OCI-M2 (cell line): ENCODE measurements around the gene FLOT2.
"Not testable (repeated sequence)": the region's sequence is repeated elsewhere in the genome, so short reads cannot be mapped to it uniquely, and the experiment has no call there.

ENCODE experiments used
- DNase-seq: peaks from one replicate; lab custom pipeline; 2025; ENCODE audit not compliant: unreplicated experiment; lab: John Stamatoyannopoulos, UW

The FLOT2 gene, protein sequence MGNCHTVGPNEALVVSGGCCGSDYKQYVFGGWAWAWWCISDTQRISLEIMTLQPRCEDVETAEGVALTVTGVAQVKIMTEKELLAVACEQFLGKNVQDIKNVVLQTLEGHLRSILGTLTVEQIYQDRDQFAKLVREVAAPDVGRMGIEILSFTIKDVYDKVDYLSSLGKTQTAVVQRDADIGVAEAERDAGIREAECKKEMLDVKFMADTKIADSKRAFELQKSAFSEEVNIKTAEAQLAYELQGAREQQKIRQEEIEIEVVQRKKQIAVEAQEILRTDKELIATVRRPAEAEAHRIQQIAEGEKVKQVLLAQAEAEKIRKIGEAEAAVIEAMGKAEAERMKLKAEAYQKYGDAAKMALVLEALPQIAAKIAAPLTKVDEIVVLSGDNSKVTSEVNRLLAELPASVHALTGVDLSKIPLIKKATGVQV

GRCh38 chr17:28896884-28897768 is at the start of gene FLOT2:
Gene FLOT2 (minus strand): TSS chr17:28897733. CDS start chr17:28897574, 159 bp downstream.
- no peak for DNase-seq

DNA sequence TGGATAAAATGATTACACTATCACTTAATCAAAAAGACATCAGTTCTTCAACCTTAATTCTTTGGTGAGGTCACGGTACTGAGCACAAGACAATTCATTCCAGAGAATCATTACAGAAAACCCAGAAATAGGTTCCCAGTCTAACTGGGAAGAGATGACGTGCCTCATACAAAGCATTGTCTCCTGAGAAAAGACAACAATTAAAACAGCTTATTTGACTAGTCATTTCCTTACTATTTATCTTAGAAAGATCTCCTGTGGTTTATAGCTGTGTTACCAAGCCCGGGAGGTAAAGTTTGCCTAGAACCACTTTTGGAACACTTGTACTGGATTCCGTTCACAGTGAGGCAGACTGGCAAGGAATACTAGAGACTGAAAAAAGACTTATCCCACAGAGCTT is 48.7 kb upstream of the FLOT2 start:
- no peak for DNase-seq

DNA sequence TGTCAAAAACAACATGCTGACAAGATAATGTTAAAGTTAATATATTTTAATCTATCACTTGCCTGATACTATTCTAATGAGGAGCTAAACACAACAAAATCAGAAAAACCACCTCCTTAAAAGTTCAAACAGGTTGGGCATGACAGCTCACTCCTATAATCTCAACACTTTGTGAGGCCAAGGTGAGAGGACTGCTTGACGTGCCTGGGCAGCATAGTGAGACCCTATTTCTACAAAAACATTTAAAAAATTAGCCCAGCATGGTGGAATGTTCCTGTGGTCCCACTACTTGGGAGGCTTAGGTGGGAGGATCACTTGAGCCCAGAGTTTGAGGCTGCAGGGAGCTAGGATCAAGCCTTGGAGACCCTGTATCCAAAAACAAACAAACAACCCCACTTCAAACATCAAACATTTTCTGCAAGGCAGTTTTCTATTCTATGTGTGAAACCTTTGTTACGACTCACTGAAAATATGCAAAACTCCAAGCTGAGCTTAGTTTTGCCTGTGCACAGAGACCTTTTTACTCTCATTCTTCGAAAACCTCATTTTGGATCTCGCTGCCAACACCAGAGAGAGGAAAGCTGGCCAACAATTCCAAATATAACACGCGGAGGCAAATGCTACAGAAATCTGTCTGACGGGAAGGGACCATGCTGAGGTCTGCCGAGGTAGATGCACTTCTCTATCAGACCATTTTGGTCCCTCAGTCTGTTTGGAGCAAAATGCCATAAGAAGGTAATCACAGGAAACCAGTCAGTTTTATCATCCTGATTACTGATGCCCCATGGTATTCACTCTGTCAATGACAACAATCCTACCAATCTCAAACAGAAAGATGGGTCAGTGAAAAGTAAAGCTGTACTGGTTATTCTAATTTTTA is 47.6 kb upstream of the FLOT2 start:
- DNase-seq, result no peak

GRCh38 chr17:28944343-28944742 is 46.8 kb upstream of the FLOT2 start:
- DNase-seq, result no peak

- DNase-seq, result no peak
Measured at GRCh38 chr17:28942925-28943324, 45.4 kb upstream of the FLOT2 start.

DNA sequence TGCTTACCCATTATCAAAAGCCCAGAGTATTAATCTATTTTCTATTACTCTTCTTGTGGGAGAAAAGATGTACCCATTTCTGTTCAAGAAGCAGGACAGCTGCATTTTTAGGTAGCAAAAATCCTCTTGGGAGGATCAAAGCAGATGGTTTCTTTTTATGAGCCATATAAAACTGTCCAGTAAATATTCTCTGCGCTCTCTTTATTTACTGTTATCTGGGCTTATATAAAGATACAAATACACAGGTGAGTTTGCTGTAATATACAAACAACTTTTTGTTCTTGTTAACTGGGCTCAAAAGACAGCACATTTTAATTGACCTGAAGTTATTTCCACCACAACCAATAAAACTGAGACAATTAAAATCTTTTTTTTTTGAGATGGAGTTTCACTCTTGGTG is 43.7 kb upstream of the FLOT2 start:
- DNase-seq, result no peak

GRCh38 chr17:28940675-28941074 is 43.1 kb upstream of the FLOT2 start:
- DNase-seq, result no peak

DNA sequence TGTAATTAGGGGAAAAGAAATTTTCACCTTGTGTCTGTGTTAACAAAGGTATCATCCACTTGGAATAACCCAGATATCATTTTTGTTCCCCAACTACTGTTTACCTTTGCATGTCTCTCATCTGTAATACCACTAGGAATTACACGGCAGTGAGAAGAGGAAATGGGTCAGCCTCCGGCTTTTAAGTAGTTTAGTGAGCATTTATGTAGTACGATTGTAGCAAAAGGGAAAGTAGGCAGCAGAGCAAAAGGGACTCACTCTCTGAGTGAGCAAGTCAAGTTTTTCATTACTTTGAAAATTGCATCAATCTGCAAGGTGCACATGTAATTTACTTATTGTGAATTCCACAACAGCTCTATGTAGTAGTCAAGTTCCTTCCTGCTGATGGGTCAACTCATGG is 42.6 kb upstream of the FLOT2 start:
- no peak for DNase-seq

- DNase-seq, result no peak
Measured at GRCh38 chr17:28938552-28938951, 41.0 kb upstream of the FLOT2 start.

GRCh38 chr17:28937044-28937729 is 39.7 kb upstream of the FLOT2 start:
- DNase-seq, result no peak

DNA sequence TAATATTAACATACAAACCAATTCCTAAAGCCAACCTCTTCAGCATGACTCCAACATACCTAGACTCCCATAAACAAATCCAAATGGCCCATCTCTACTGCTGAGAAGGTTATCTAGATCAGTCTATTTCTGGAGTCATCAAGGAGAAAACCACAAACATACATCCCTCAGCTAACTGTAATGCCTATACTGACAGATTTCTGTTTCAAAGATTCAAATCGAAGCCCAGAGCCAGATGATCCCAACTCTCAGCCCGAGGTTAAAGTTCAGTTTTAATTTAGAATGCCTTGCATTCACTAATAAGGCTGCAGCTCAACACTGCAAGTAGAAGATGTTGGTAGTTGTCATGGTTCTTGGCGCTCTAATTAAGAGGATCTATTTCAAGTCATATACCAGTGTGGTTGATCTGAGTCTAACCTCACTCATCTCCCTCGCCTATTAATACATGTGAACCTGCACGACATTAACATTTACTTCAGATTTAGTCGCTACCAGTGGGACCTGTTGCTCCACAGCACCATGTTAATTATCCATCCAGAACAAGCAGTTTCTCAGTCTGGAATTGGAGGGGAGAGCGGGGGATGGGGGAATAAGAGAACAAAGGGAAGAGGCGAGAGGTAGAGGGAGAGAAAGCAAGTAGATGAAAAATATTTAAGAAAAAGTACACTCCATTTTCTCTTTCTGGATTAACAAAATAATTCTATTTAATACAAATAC is 38.4 kb upstream of the FLOT2 start:
- no peak for DNase-seq

DNA sequence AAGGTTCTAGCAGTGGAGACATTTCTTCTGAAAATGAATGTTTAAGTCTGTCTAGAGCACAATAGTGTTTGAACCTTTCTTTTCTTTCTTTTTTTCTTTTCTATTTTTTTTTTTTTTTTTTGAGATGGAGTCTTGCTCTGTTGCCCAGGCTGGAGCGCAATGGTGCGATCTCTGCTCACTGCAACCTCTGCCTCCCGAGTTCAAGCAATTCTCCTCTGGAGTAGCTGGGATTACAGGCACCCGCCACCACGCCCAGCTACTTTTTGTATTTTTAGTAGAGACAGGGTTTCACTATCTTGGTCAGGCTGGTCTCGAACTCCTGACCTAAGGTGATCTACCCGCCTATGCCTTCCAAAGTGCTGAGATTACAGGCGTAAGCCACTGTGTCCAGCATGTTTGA is 37.0 kb upstream of the FLOT2 start:
- DNase-seq, result not testable (repeated sequence)

DNA sequence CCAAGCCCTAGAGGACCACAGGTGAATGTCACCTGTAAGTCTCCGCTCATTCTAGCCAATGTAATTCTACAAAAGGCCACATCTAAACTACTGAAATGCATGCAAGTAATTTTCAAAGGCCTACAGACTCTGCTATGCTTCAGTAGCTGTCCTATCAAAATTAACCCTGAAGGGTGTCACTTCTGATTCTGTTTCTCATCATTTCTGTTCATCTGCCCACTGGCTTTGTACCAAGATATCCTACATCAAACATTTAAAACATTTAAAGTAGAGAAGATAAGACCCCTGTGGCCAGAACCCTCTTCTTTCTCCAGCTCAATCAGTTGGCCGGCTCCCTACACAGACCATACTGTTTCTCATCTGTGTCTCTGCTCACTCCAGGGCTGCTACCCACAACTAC is 32.3 kb upstream of the FLOT2 start:
- DNase-seq, result no peak

GRCh38 chr17:28928061-28928460 is 30.5 kb upstream of the FLOT2 start:
- DNase-seq, result no peak

GRCh38 chr17:28926786-28927185 is 29.3 kb upstream of the FLOT2 start:
- DNase-seq, result no peak

DNA sequence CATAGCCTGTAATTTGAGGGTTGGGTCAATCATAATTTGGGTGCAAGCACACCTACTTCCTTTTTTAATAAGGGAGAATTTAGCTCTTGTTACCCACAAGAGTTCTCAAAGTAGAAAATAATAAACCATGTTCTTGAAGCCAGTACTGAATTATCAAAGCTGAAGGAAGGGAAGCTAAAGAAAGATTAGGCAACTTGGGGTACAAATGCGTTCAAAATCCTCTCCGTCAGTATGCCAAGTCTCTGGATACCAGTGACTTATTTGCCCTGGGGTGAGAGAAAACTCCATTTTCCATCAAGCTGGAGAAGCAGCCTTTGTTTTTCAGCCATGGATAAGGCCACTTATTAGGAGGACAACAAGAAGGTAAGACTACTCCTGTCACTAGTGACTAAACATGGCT is 28.8 kb upstream of the FLOT2 start:
- no peak for DNase-seq

GRCh38 chr17:28925912-28926365 is 28.4 kb upstream of the FLOT2 start:
- no peak for DNase-seq

DNA sequence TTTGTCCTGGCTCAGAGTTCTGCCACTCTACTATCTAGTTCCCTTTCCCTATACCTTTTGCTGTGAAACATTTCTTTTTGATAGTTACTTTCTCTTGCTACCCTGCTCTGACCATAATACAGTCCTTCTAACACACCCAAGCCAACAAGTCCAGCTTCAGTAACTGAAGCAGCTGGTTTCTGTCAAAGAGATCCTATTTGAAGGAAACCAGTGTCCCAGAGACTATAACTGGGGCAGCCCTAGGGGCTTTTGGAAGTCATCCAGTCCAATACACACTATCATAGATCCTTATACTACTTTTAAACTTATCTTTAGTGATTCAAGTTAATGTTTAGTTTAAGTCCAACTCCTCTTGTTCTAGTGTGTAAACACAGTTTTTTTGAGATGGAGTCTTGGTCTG is 22.7 kb upstream of the FLOT2 start:
- no peak for DNase-seq

GRCh38 chr17:28918295-28918694 is 20.8 kb upstream of the FLOT2 start:
- DNase-seq, result no peak

DNA sequence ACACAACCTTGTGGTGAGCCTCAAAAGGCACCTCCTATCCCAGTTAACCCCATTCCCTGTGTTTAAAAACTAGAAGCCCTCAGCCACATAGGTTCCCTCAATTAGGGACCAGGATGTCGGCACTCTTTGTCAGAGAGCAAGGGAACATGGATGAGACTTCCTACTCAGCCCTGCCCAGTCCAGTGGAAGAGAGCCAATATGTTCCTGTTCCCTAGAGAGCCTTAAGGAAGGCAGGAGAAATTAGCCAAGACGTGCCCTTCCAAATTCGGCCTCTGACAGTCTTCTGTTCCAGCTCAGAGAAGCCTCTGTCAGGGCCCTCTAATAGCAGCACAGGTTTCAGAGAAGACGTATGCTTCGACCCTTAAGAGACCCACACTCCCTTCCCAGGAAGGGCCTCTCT is 19.9 kb upstream of the FLOT2 start:
- DNase-seq, result no peak
